ENCODE data around the gene EVI5.

DNA sequence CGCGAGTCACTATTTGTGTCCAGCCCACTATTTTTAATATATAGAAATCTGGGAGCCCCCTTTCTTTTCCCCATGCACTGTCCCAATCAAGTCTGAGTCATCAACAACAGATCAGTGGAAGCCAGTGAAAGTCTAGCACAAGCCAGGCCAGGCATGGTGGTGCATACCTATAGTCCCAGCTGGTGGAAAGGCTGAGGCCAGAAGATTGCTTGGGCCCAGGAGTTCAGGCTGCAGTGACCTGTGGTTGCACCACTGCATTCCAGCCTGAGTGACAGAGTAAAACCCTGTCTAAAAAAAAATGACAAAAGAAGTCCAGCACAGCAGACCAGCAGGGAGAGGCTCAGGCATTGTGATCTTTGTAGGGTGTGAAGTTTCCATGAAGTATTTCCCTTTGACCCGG is 38.0 kb upstream of the EVI5 start:
- no peak for TF ChIP-seq POLR2A (IDR thresholded peaks at IDR 0.05)
- TF ChIP-seq, protein P1, sequence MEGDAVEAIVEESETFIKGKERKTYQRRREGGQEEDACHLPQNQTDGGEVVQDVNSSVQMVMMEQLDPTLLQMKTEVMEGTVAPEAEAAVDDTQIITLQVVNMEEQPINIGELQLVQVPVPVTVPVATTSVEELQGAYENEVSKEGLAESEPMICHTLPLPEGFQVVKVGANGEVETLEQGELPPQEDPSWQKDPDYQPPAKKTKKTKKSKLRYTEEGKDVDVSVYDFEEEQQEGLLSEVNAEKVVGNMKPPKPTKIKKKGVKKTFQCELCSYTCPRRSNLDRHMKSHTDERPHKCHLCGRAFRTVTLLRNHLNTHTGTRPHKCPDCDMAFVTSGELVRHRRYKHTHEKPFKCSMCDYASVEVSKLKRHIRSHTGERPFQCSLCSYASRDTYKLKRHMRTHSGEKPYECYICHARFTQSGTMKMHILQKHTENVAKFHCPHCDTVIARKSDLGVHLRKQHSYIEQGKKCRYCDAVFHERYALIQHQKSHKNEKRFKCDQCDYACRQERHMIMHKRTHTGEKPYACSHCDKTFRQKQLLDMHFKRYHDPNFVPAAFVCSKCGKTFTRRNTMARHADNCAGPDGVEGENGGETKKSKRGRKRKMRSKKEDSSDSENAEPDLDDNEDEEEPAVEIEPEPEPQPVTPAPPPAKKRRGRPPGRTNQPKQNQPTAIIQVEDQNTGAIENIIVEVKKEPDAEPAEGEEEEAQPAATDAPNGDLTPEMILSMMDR (IDR thresholded peaks at IDR 0.05): no peak
- no peak for TF ChIP-seq EP300 (IDR thresholded peaks at IDR 0.05)

Measured in tibial nerve (tissue), 4 donors.